Keratinocyte (primary cell): Measurements from ENCODE around the gene ZNF354C. TPM values are rescaled to one million over a fixed set of nuclear protein-coding genes. Genes with fewer than 3 reads are reported as not detected.

Experiments used
- DNase-seq: peaks from one replicate; pipeline ENCODE4 v3.0.0-alpha.2; 2011; ENCODE audit warnings: low read depth, missing footprints, low spot score
- FAIRE-seq: peaks from 2 replicates; lab custom pipeline; 2011; peaks lifted over from hg19 to GRCh38; lab: Jason Lieb, UNC
- H2AFZ ChIP-seq: 2 replicates; pipeline ENCODE4 v1.6.0; 2012; ENCODE audit warnings: low read length, control low read depth, inconsistent platforms; ENCODE audit not compliant: control insufficient read depth
- H3K27ac ChIP-seq: 2 replicates; pipeline ENCODE4 v1.5.1; 2011; ENCODE audit warnings: low read length; ENCODE audit not compliant: control insufficient read depth, insufficient read depth
- H3K27me3 ChIP-seq: 3 replicates; pipeline ENCODE4 v1.6.0; 2011; ENCODE audit warnings: low read length; ENCODE audit not compliant: control insufficient read depth, insufficient read depth; ENCODE audit errors: extremely low read depth
- H3K36me3 ChIP-seq, 2 experiments: 2 replicates in 1 of 2; 3 replicates in 1 of 2; pipeline ENCODE4 v1.5.1; 2011; ENCODE audit warnings: low read length in 2 of 2, mild to moderate bottlenecking in 1 of 2; ENCODE audit not compliant: control insufficient read depth in 2 of 2, insufficient read depth in 2 of 2; ENCODE audit errors: extremely low read depth in 1 of 2
- H3K4me1 ChIP-seq: 3 replicates; pipeline ENCODE4 v1.5.1; 2011; ENCODE audit warnings: low read length; ENCODE audit not compliant: control insufficient read depth, insufficient read depth; ENCODE audit errors: extremely low read depth
- H3K4me2 ChIP-seq: 3 replicates; pipeline ENCODE4 v1.6.0; 2011; ENCODE audit warnings: low read depth, low read length; ENCODE audit not compliant: control insufficient read depth, insufficient read depth; ENCODE audit errors: extremely low read depth
- H3K4me3 ChIP-seq, 3 experiments: fragments of 200-600 bp in 1 of 3; sonication (generic) in 1 of 3; 2 replicates in 2 of 3; 3 replicates in 1 of 3; pipeline ENCODE4 v1.5.1; 2011 to 2016; ENCODE audit warnings: low read length in 3 of 3, mild to moderate bottlenecking in 3 of 3, control low read depth in 2 of 3, inconsistent platforms in 1 of 3, low read depth in 1 of 3, mixed read lengths in 1 of 3, mixed run types in 1 of 3, moderate library complexity in 1 of 3; ENCODE audit not compliant: control insufficient read depth in 2 of 3, insufficient read depth in 2 of 3; ENCODE audit errors: extremely low read depth in 1 of 3
- H3K79me2 ChIP-seq: 2 replicates; pipeline ENCODE4 v1.6.0; 2012; ENCODE audit warnings: low read length; ENCODE audit not compliant: control insufficient read depth, insufficient read depth
- H3K9ac ChIP-seq: 3 replicates; pipeline ENCODE4 v1.6.0; 2011; ENCODE audit warnings: low read length; ENCODE audit not compliant: control insufficient read depth, insufficient read depth; ENCODE audit errors: extremely low read depth
- H3K9me1 ChIP-seq: 3 replicates; pipeline ENCODE4 v1.6.0; 2011; ENCODE audit warnings: low read length; ENCODE audit not compliant: control insufficient read depth, insufficient read depth; ENCODE audit errors: extremely low read depth
- H3K9me3 ChIP-seq: 2 replicates; pipeline ENCODE4 v1.5.1; 2012; ENCODE audit warnings: low read depth, low read length; ENCODE audit not compliant: control insufficient read depth
- H4K20me1 ChIP-seq: 3 replicates; pipeline ENCODE4 v1.6.0; 2011; ENCODE audit warnings: low read length; ENCODE audit not compliant: control insufficient read depth, insufficient read depth; ENCODE audit errors: extremely low read depth
- CTCF ChIP-seq, 3 experiments: IDR thresholded peaks in 1 of 3; conservative IDR thresholded peaks in 1 of 3; optimal IDR thresholded peaks in 1 of 3; 2 replicates in 2 of 3; 3 replicates in 1 of 3; pipeline versions ENCODE3 to v1.5.1; 2011; ENCODE audit warnings: low read length in 3 of 3, mild to moderate bottlenecking in 3 of 3, moderate library complexity in 2 of 3, control low read depth in 1 of 3, inconsistent platforms in 1 of 3; ENCODE audit not compliant: insufficient read depth in 2 of 3; ENCODE audit errors: extremely low read depth in 1 of 3
- EZH2 ChIP-seq: IDR thresholded peaks from one replicate; pipeline ENCODE4 v1.6.1; 2012; ENCODE audit warnings: inconsistent platforms, mild to moderate bottlenecking, low read length, moderate library complexity
- dilution Hi-C: fragments of 300-500 bp; cut with MboI; formaldehyde crosslinking; loops from one replicate; pipeline ENCODE4 v1.7.0; 2020; ENCODE audit warnings: low sequenced_read_pairs; ENCODE audit not compliant: extremely low pct_ligation_motif_present
- polyA plus RNA-seq, 5 experiments: library from polyadenylated mRNA; depleted of rRNA in 3 of 5; stranded (reverse) in 3 of 5; stranded (forward) in 1 of 5; unstranded in 1 of 5; fragments of >200 nt; gene quantifications; 1 replicate in 1 of 5; 2 replicates in 3 of 5; 3 replicates in 1 of 5; pipeline versions ENCODE4 v1.2.1 to v1.2.3, GENCODE V29; 2011 to 2012; ENCODE audit warnings: missing spikeins in 2 of 5, low read depth in 1 of 5, low replicate concordance in 1 of 5

ZNF354C gene
- polyA plus RNA-seq, 1 donor (not counting 4 experiments of a cell fraction or from before 2014, with no cell fraction given): 2.7 TPM

- no peak for FAIRE-seq
- TF ChIP-seq EZH2: no peak
- no peak for TF ChIP-seq CTCF (optimal IDR thresholded peaks at IDR 0.05 in 1 of 3, IDR thresholded peaks at IDR 0.05 in 1 of 3, conservative IDR thresholded peaks at IDR 0.05 in 1 of 3; ENCODE audit: extremely low read depth in 1 of 3, insufficient read depth in 2 of 3, low read length in 3 of 3)
- H3K79me2 ChIP-seq: no peaks in the 10 kb centered on the region
- dilution Hi-C loops: no loop called here
- no peaks in the 10 kb centered on the region for H3K36me3 ChIP-seq
- no peak for DNase-seq
- no peak overlapping the region for H3K4me2 ChIP-seq
- H2AFZ ChIP-seq: no peak overlapping the region
- no peaks in the 10 kb centered on the region for H3K9me1 ChIP-seq
- H3K4me3 ChIP-seq: no peak overlapping the region
- H3K27me3 ChIP-seq: no peaks in the 10 kb centered on the region
- H3K27ac ChIP-seq: no peak overlapping the region
- no peak overlapping the region for H3K9ac ChIP-seq
- no peaks in the 10 kb centered on the region for H3K4me1 ChIP-seq
- H4K20me1 ChIP-seq: no peaks in the 10 kb centered on the region
- H3K9me3 ChIP-seq: peaks cover 11% of the 10 kb centered on the region
These were observed 71.2 kb downstream of the ZNF354C start for GRCh38 chr5:179131321-179131835.

GRCh38 chr5:179131886-179132585 lies 71.9 kb downstream of the ZNF354C start:
- no peak overlapping the region for H3K27ac ChIP-seq
- H3K4me1 ChIP-seq: no peaks in the 10 kb centered on the region
- H2AFZ ChIP-seq: no peak overlapping the region
- dilution Hi-C loops: no loop called here
- H3K9me3 ChIP-seq: peaks cover 11% of the 10 kb centered on the region
- H3K9me1 ChIP-seq: no peaks in the 10 kb centered on the region
- no peaks in the 10 kb centered on the region for H3K79me2 ChIP-seq
- TF ChIP-seq EZH2 (no peak), CTCF (optimal IDR thresholded peaks at IDR 0.05 in 1 of 3, IDR thresholded peaks at IDR 0.05 in 1 of 3, conservative IDR thresholded peaks at IDR 0.05 in 1 of 3; ENCODE audit: extremely low read depth in 1 of 3, insufficient read depth in 2 of 3, low read length in 3 of 3) (no peak)
- H3K4me3 ChIP-seq: no peak overlapping the region
- no peaks in the 10 kb centered on the region for H3K27me3 ChIP-seq
- no peak overlapping the region for H3K9ac ChIP-seq
- FAIRE-seq (no peak), DNase-seq (no peak)
- no peaks in the 10 kb centered on the region for H3K36me3 ChIP-seq
- H3K4me2 ChIP-seq: no peak overlapping the region
- H4K20me1 ChIP-seq: no peaks in the 10 kb centered on the region
